Measurements from ENCODE around the gene ARL8B. TPM values are rescaled to one million over a fixed set of nuclear protein-coding genes. Genes with fewer than 3 reads are reported as not detected.

The ARL8B gene
- total and polyA plus RNA-seq, 2 donors (not counting 1 experiment from before 2014, with no cell fraction given) = 14.5 to 67.3 TPM

DNA sequence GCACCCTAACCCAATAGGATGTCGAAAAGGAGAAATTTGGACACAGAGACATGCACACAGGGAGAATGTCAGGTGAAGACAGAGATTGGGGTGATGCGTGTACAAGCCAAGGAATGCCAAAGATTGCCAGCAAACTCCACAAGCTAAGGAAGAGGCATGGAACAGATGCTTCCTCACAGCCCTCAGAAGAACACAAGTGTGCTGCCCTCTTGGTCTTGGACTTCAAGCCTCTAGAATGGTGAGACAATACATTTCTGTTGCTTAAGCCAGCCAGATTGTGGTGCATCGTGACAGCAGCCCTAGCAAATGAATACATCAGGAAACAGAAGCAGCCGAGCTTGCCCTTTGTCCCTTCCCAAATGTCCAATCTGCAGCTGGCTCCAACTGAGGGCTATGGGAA lies 23.7 kb upstream of the ARL8B start:
- DNase-seq (no peak), ATAC-seq (ENCODE audit: low read depth) (no peak)
- intact Hi-C loops (cut with micrococcal nuclease) = no loop called here
- Histone ChIP-seq H3K4me2 (replicated peaks; ENCODE audit: low read depth, low read length, poor library complexity, severe bottlenecking) (no peak overlapping the region), H3K4me3 (ENCODE audit: control extremely low read depth in 1 of 5, extremely low read depth in 1 of 5, insufficient read depth in 1 of 5, low read depth in 2 of 5, low read length in 4 of 5) (no peak overlapping the region), H3K79me2 (ENCODE audit: control insufficient read depth, insufficient read depth, low read length) (no peaks in the 10 kb centered on the region), H3K27ac (ENCODE audit: low read length in 2 of 2) (no peak overlapping the region), H3K4me1 (ENCODE audit: control insufficient read depth in 2 of 2, insufficient read depth in 2 of 2, low read length in 2 of 2) (peaks cover 3 to 4% of the 10 kb centered on the region in 2 donors), H2AFZ (ENCODE audit: insufficient read depth, low read depth, low read length, poor library complexity, severe bottlenecking) (no peak overlapping the region), H3K27me3 (replicated peaks in 1 of 4; ENCODE audit: control extremely low read depth in 1 of 4, control insufficient read depth in 3 of 4, insufficient read depth in 4 of 4, low read length in 3 of 4) (peaks cover 0 to 19% (median 4%) of the 10 kb centered on the region in 4 experiments), H3K36me3 (replicated peaks in 1 of 2; ENCODE audit: control extremely low read depth in 1 of 2, control insufficient read depth in 1 of 2, extremely low read depth in 1 of 2, insufficient read depth in 2 of 2, low read length in 1 of 2) (no peaks in the 10 kb centered on the region), H3K9ac (ENCODE audit: low read length) (no peak overlapping the region), H3K9me3 (ENCODE audit: control extremely low read depth in 1 of 3, control insufficient read depth in 2 of 3, insufficient read depth in 1 of 3, low read length in 2 of 3) (peaks cover 0 to 1% (median 0%) of the 10 kb centered on the region in 3 donors), H4K20me1 (ENCODE audit: control insufficient read depth, insufficient read depth, low read length, poor library complexity, severe bottlenecking) (no peaks in the 10 kb centered on the region)
- H3K27ac Mint-ChIP-seq = no peak overlapping the region
- 86% methylated on average over 4 of the region's 4 CpGs for WGBS (ENCODE audit: insufficient coverage)
- H3K4me3 Mint-ChIP-seq = no peak overlapping the region
- peaks cover 46% of the 10 kb centered on the region for H3K27me3 Mint-ChIP-seq
- ChIA-PET CTCF (interaction anchor here (0.6 kb wide), 1 partner anchor 217 kb away, joined by 3 read pairs; no protein-coding TSS in a partner anchor), POLR2A (no interaction called here)
- H3K4me1 Mint-ChIP-seq = peaks cover 5% of the 10 kb centered on the region
- TF ChIP-seq, protein P1, sequence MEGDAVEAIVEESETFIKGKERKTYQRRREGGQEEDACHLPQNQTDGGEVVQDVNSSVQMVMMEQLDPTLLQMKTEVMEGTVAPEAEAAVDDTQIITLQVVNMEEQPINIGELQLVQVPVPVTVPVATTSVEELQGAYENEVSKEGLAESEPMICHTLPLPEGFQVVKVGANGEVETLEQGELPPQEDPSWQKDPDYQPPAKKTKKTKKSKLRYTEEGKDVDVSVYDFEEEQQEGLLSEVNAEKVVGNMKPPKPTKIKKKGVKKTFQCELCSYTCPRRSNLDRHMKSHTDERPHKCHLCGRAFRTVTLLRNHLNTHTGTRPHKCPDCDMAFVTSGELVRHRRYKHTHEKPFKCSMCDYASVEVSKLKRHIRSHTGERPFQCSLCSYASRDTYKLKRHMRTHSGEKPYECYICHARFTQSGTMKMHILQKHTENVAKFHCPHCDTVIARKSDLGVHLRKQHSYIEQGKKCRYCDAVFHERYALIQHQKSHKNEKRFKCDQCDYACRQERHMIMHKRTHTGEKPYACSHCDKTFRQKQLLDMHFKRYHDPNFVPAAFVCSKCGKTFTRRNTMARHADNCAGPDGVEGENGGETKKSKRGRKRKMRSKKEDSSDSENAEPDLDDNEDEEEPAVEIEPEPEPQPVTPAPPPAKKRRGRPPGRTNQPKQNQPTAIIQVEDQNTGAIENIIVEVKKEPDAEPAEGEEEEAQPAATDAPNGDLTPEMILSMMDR (IDR thresholded peaks at IDR 0.05) = no peak
- TF ChIP-seq EZH2 (IDR thresholded peaks at IDR 0.05; ENCODE audit: borderline replicate concordance, insufficient read depth, low read depth, low read length, poor library complexity, severe bottlenecking) = no peak
- no peaks in the 10 kb centered on the region for H3K9me3 Mint-ChIP-seq (ENCODE audit: insufficient read depth)

DNA sequence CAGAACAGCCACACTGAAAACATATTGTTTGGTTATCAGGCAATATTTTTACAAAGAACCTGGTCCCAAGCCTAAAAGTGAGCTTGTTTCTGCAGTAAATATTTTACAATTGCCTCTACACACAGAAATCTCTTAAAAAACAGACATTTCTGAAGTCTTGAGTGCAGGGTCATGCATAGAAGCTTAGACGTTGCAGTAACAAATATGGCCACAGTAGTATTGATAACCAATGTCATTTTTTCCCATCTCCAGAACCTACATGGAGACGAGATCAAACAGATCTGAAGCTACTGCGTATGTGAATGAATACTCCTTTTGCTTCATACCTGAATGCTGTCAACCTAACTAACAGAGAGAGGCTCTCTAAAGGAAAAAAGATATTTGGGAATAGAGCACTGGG lies 19.6 kb upstream of the ARL8B start:
- DNase-seq = no peak
- ChIA-PET CTCF (no interaction called here), POLR2A (no interaction called here)
- no peak for TF ChIP-seq EZH2 (IDR thresholded peaks at IDR 0.05; ENCODE audit: borderline replicate concordance, insufficient read depth, low read depth, low read length, poor library complexity, severe bottlenecking)
- TF ChIP-seq, protein P1 (IDR thresholded peaks at IDR 0.05) = no peak
- no peak overlapping the region for H3K9ac ChIP-seq (ENCODE audit: low read length)
- no peaks in the 10 kb centered on the region for H3K4me1 Mint-ChIP-seq
- H3K9me3 ChIP-seq (ENCODE audit: control extremely low read depth in 1 of 3, control insufficient read depth in 2 of 3, insufficient read depth in 1 of 3, low read length in 2 of 3) = peaks cover 0 to 1% (median 0%) of the 10 kb centered on the region in 3 donors
- no peak for ATAC-seq (ENCODE audit: low read depth)
- no peaks in the 10 kb centered on the region for H3K9me3 Mint-ChIP-seq (ENCODE audit: insufficient read depth)
- peaks cover 18% of the 10 kb centered on the region for H3K27me3 Mint-ChIP-seq
- H3K27ac Mint-ChIP-seq = no peak overlapping the region
- no peak overlapping the region for H2AFZ ChIP-seq (ENCODE audit: insufficient read depth, low read depth, low read length, poor library complexity, severe bottlenecking)
- H3K27me3 ChIP-seq (replicated peaks in 1 of 4; ENCODE audit: control extremely low read depth in 1 of 4, control insufficient read depth in 3 of 4, insufficient read depth in 4 of 4, low read length in 3 of 4) = peaks cover 0 to 7% (median 0%) of the 10 kb centered on the region in 4 experiments
- WGBS (ENCODE audit: insufficient coverage) = no CpG with 5 or more reads among the region's 3 CpGs
- H4K20me1 ChIP-seq (ENCODE audit: control insufficient read depth, insufficient read depth, low read length, poor library complexity, severe bottlenecking) = no peaks in the 10 kb centered on the region
- H3K4me1 ChIP-seq (ENCODE audit: control insufficient read depth in 2 of 2, insufficient read depth in 2 of 2, low read length in 2 of 2) = no peaks in the 10 kb centered on the region
- H3K4me3 Mint-ChIP-seq = no peak overlapping the region
- no peaks in the 10 kb centered on the region for H3K36me3 ChIP-seq (replicated peaks in 1 of 2; ENCODE audit: control extremely low read depth in 1 of 2, control insufficient read depth in 1 of 2, extremely low read depth in 1 of 2, insufficient read depth in 2 of 2, low read length in 1 of 2)
- H3K27ac ChIP-seq (ENCODE audit: low read length in 2 of 2) = no peak overlapping the region
- H3K4me3 ChIP-seq (ENCODE audit: control extremely low read depth in 1 of 5, extremely low read depth in 1 of 5, insufficient read depth in 1 of 5, low read depth in 2 of 5, low read length in 4 of 5) = no peak overlapping the region
- H3K4me2 ChIP-seq (replicated peaks; ENCODE audit: low read depth, low read length, poor library complexity, severe bottlenecking) = no peak overlapping the region
- no peaks in the 10 kb centered on the region for H3K79me2 ChIP-seq (ENCODE audit: control insufficient read depth, insufficient read depth, low read length)
- intact Hi-C loops (cut with micrococcal nuclease) = no loop called here
